GM10266 (cell line): Measurements from ENCODE around the gene A4GNT.

Experiments used
- DNase-seq: peaks from one replicate; pipeline ENCODE4 v3.0.0; 2012; ENCODE audit errors: extremely low spot score
- TF ChIP-seq, protein P1 (sequence below): IDR thresholded peaks from 2 replicates; pipeline ENCODE4 v1.5.1; 2012; ENCODE audit warnings: mild to moderate bottlenecking, low read depth; ENCODE audit not compliant: control insufficient read depth, insufficient read depth; ENCODE audit errors: missing control alignments

A4GNT gene

DNA sequence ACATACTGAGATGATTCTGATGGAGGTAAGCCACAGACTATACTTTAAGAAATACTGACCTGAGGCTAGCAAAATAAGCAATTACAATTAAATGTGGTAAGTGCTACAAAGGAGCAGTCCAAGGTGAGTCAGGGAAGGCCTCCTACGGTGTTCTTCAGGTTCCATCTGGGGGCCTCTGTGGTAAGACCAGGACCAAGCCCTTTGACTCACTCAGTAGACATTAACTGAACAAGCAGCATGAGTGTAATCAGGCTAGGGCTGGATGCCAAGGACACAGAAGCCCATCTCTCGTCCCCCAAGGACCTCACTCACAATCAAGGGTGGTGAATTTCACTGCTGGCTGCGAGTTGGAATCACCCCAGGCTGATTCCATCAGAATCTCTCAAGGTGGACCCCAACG is 54.1 kb downstream of the A4GNT start:
- DNase-seq, result no peak
- TF ChIP-seq, protein P1, sequence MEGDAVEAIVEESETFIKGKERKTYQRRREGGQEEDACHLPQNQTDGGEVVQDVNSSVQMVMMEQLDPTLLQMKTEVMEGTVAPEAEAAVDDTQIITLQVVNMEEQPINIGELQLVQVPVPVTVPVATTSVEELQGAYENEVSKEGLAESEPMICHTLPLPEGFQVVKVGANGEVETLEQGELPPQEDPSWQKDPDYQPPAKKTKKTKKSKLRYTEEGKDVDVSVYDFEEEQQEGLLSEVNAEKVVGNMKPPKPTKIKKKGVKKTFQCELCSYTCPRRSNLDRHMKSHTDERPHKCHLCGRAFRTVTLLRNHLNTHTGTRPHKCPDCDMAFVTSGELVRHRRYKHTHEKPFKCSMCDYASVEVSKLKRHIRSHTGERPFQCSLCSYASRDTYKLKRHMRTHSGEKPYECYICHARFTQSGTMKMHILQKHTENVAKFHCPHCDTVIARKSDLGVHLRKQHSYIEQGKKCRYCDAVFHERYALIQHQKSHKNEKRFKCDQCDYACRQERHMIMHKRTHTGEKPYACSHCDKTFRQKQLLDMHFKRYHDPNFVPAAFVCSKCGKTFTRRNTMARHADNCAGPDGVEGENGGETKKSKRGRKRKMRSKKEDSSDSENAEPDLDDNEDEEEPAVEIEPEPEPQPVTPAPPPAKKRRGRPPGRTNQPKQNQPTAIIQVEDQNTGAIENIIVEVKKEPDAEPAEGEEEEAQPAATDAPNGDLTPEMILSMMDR, result no peak
